HepG2 (cell line): ENCODE results near the gene FCHSD1. TPM values are rescaled to one million over a fixed set of nuclear protein-coding genes. Genes with fewer than 3 reads are reported as not detected.
A peak's percentile ranks its signal among the peaks of the same experiment; 100 is the strongest.

ENCODE experiments used
- ARNT2 ChIP-seq: sonication (generic); formaldehyde crosslinking; IDR thresholded peaks from 2 replicates; pipeline ENCODE4 v1.8.0; 2022; ENCODE audit warnings: mild to moderate bottlenecking, low read depth, missing genetic modification reagents, moderate library complexity
- ATAD3A ChIP-seq: sonication (generic); formaldehyde crosslinking; IDR thresholded peaks from 2 replicates; pipeline ENCODE4 v1.4.0; 2020; ENCODE audit warnings: missing genetic modification reagents
- FLYWCH1 ChIP-seq: sonication (generic); formaldehyde crosslinking; IDR thresholded peaks from 2 replicates; pipeline ENCODE4 v1.8.1; 2023; ENCODE audit warnings: mild to moderate bottlenecking, missing genetic modification reagents
- KDM2A ChIP-seq: sonication (generic); formaldehyde crosslinking; IDR thresholded peaks from 2 replicates; pipeline ENCODE4 v1.4.0; 2020; ENCODE audit warnings: low read depth, missing genetic modification reagents, borderline replicate concordance
- KLF9 ChIP-seq: IDR thresholded peaks from 2 replicates; pipeline ENCODE4 v1.6.1; 2016; ENCODE audit warnings: low read depth
- MLX ChIP-seq: IDR thresholded peaks from 2 replicates; pipeline ENCODE4 v1.6.1; 2016
- MYC ChIP-seq: sonication (generic); formaldehyde crosslinking; IDR thresholded peaks from 2 replicates; pipeline ENCODE4 v1.9.0; 2021; ENCODE audit warnings: missing genetic modification reagents, borderline replicate concordance
- SNAPC2 ChIP-seq: sonication (generic); formaldehyde crosslinking; IDR thresholded peaks from 2 replicates; pipeline ENCODE4 v1.8.1; 2022; ENCODE audit warnings: mild to moderate bottlenecking, missing genetic modification reagents
- SP1 ChIP-seq, 2 experiments: fragments of 450-650 bp in 1 of 2; sonication (generic) in 1 of 2; formaldehyde crosslinking in 1 of 2; IDR thresholded peaks; 2 replicates each; pipeline versions ENCODE4 v1.4.0 to v1.6.1; 2016 to 2020; ENCODE audit warnings: missing genetic modification reagents in 1 of 2
- ZBTB33 ChIP-seq: sonication (generic); formaldehyde crosslinking; IDR thresholded peaks from 2 replicates; pipeline ENCODE4 v1.4.0; 2020; ENCODE audit warnings: missing genetic modification reagents
- ZFP41 ChIP-seq: sonication (generic); formaldehyde crosslinking; IDR thresholded peaks from 2 replicates; pipeline ENCODE4 v1.4.0; 2020; ENCODE audit warnings: mild to moderate bottlenecking, missing genetic modification reagents, borderline replicate concordance
- ZFY ChIP-seq: sonication (generic); formaldehyde crosslinking; IDR thresholded peaks from 2 replicates; pipeline ENCODE4 v1.4.0; 2020; ENCODE audit warnings: missing genetic modification reagents
- ZNF234 ChIP-seq: sonication (generic); formaldehyde crosslinking; conservative IDR thresholded peaks from 2 replicates; pipeline ENCODE4 v1.5.1; 2020; ENCODE audit warnings: mild to moderate bottlenecking, missing genetic modification reagents
- ZNF292 ChIP-seq: sonication (generic); formaldehyde crosslinking; IDR thresholded peaks from 2 replicates; pipeline ENCODE4 v1.8.1; 2022; ENCODE audit warnings: mild to moderate bottlenecking, low read depth, missing genetic modification reagents, borderline replicate concordance
- ZNF609 ChIP-seq: sonication (generic); formaldehyde crosslinking; IDR thresholded peaks from 2 replicates; pipeline ENCODE4 v1.4.0; 2020; ENCODE audit warnings: mild to moderate bottlenecking, missing genetic modification reagents, borderline replicate concordance
- ZNF614 ChIP-seq: IDR thresholded peaks from 2 replicates; pipeline ENCODE4 v1.6.1; 2018; ENCODE audit warnings: missing biosample characterization, missing genetic modification reagents, inconsistent platforms, borderline replicate concordance
- ZNF616 ChIP-seq: sonication (generic); formaldehyde crosslinking; IDR thresholded peaks from 2 replicates; pipeline ENCODE4 v1.5.0; 2020; ENCODE audit warnings: low read depth, mild to moderate bottlenecking, missing genetic modification reagents
- ZNF674 ChIP-seq: sonication (generic); formaldehyde crosslinking; IDR thresholded peaks from 2 replicates; pipeline ENCODE4 v1.5.0; 2020; ENCODE audit warnings: low read depth, mild to moderate bottlenecking, missing genetic modification reagents
- ZNF777 ChIP-seq: sonication (generic); formaldehyde crosslinking; IDR thresholded peaks from 2 replicates; pipeline ENCODE4 v1.4.0; 2020; ENCODE audit warnings: missing genetic modification reagents
- polyA plus RNA-seq, 8 experiments: library from polyadenylated mRNA; depleted of rRNA in 3 of 8; stranded (reverse) in 7 of 8; unstranded in 1 of 8; fragments of >200 nt; fragmentation: Illumina TruSeq in 4 of 8; extraction: Trizol in 4 of 8; gene quantifications; 2 replicates each; pipeline versions ENCODE4 v1.2.1 to v1.2.3, GENCODE V29; 2011 to 2016; ENCODE audit warnings: low read depth in 4 of 8, missing spikeins in 1 of 8, mixed read lengths in 1 of 8; ENCODE audit not compliant: insufficient read depth in 1 of 8
- total RNA-seq, 5 experiments: library from RNA; depleted of rRNA; stranded (reverse); fragments of >200 nt; fragmentation: Illumina TruSeq; extraction: Trizol; gene quantifications; 2 replicates each; pipeline ENCODE4 v1.2.3, GENCODE V29; 2016; ENCODE audit warnings: low read depth in 1 of 5
- TF ChIP-seq, protein P1 (sequence below): sonication (generic); formaldehyde crosslinking; IDR thresholded peaks from 2 replicates; pipeline ENCODE4 v1.4.0; 2020; ENCODE audit warnings: missing genetic modification reagents

The FCHSD1 gene
- total and polyA plus RNA-seq, 2 of the 13 experiments (the other 11 are each of a cell fraction or from before 2014, with no cell fraction given): 5.5 to 15.4 TPM

GRCh38 chr5:141618804-141619554 is 32.2 kb downstream of the FCHSD1 start, which contains the start of gene DIAPH1 (continued):
- TF ChIP-seq ZNF609 (peak; percentile 59; the same call in 1 of the 2 replicates), FLYWCH1 (no peak), SNAPC2 (CRISPR knock-in tag) (no peak; the same call in 1 of the 2 replicates), ZNF616 (CRISPR knock-in tag) (peak; percentile 56; the same call in 1 of the 2 replicates), ZNF614 (CRISPR knock-in tag) (no peak), ZFP41 (CRISPR knock-in tag) (no peak), KLF9 (CRISPR knock-in tag) (peak; percentile 93), ZBTB33 (peak; percentile 66), KDM2A (CRISPR knock-in tag) (peak; percentile 96), ZNF234 (0 out of 2 replicates have a peak, but pooled peaks have one; percentile 66), ZNF674 (no peak), MYC (peak; percentile 99), ARNT2 (CRISPR knock-in tag) (peak; percentile 82; the same call in 1 of the 2 replicates), ZNF292 (CRISPR knock-in tag) (no peak), ZFY (CRISPR knock-in tag) (0 out of 2 replicates have a peak, but pooled peaks have one; percentile 51), ZNF777 (CRISPR knock-in tag) (no peak), MLX (peak; percentile 99), ATAD3A (CRISPR knock-in tag) (no peak), SP1 (IDR thresholded peaks at IDR 0.05) (no peak), SP1 (CRISPR knock-in tag; IDR thresholded peaks at IDR 0.05) (peak; percentile 91)
- TF ChIP-seq, protein P1, sequence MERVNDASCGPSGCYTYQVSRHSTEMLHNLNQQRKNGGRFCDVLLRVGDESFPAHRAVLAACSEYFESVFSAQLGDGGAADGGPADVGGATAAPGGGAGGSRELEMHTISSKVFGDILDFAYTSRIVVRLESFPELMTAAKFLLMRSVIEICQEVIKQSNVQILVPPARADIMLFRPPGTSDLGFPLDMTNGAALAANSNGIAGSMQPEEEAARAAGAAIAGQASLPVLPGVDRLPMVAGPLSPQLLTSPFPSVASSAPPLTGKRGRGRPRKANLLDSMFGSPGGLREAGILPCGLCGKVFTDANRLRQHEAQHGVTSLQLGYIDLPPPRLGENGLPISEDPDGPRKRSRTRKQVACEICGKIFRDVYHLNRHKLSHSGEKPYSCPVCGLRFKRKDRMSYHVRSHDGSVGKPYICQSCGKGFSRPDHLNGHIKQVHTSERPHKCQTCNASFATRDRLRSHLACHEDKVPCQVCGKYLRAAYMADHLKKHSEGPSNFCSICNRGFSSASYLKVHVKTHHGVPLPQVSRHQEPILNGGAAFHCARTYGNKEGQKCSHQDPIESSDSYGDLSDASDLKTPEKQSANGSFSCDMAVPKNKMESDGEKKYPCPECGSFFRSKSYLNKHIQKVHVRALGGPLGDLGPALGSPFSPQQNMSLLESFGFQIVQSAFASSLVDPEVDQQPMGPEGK (CRISPR knock-in tag): peak; percentile 66
